Measurements from ENCODE around the gene SULT1C2.

Gene SULT1C2

DNA sequence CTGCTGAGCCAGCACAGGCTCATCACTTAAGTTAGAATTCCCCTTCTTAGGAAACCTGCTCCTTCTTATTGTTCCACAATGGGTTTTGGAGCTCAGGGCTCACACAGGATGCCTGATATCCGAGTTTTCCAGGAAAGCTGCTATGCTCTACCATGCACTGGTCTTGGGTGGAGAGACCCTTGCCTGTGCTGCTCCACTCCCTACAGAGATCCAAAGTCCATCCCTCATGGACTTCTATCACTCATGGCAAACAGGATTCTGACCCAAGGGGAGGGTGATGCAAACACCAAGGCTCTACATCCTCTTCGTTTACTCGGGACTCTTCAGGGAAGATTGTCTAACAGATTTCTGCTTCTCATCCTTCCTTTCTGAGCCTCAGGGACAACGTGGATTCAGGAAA is 5.2 kb downstream of the SULT1C2 start:
- Mint-ChIP-seq H3K36me3 (ENCODE audit: low read depth) (peaks cover 56% of the 10 kb centered on the region), H3K4me3 (no peak overlapping the region), H3K9me3 (peaks cover 20% of the 10 kb centered on the region), H3K27me3 (ENCODE audit: low read depth, poor library complexity) (peaks cover 6% of the 10 kb centered on the region), H3K4me1 (peaks cover 53% of the 10 kb centered on the region), H3K27ac (no peak overlapping the region)
- TF ChIP-seq CTCF (IDR thresholded peaks at IDR 0.05) = no peak
- DNase-seq = no peak

DNA sequence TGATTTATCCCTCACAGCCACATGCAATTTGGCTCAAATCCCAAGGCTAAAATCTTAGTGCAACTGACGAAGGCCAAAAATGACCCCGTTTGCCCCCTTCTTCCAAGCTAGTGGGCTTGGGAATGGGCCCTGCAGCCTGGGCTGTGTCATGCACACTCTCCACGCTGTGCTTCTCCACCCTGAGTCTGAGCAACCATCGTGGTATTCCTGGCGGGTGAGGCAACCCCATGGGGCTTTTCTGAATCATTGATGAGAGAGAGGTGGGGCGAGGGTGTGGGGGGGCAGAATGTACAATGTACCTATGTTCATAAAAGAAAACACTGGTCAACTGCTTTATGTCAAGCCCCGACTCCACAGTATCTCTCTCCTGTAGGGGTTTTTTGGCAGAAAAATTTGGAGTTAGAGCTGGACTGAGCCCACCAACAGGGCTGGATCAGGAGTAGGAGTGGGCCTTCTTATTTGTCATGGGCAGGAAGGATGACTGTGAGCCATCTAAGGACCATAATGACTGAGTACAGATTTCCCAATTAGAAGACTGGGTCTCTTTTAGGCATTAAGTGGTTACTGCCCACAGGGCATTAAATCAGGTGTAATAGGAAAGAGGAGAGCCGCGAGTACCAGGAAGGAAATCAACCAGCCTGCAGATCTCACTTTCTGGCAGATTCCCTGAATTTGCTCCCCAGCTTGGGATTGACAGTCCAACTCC is 8.9 kb downstream of the SULT1C2 start:
- DNase-seq = no peak
- Mint-ChIP-seq H3K27ac (no peak overlapping the region), H3K9me3 (peaks cover 18% of the 10 kb centered on the region), H3K4me1 (peaks cover 43% of the 10 kb centered on the region), H3K27me3 (ENCODE audit: low read depth, poor library complexity) (peaks cover 3% of the 10 kb centered on the region), H3K4me3 (no peak overlapping the region), H3K36me3 (ENCODE audit: low read depth) (peaks cover 61% of the 10 kb centered on the region)
- no peak for TF ChIP-seq CTCF (IDR thresholded peaks at IDR 0.05)

DNA sequence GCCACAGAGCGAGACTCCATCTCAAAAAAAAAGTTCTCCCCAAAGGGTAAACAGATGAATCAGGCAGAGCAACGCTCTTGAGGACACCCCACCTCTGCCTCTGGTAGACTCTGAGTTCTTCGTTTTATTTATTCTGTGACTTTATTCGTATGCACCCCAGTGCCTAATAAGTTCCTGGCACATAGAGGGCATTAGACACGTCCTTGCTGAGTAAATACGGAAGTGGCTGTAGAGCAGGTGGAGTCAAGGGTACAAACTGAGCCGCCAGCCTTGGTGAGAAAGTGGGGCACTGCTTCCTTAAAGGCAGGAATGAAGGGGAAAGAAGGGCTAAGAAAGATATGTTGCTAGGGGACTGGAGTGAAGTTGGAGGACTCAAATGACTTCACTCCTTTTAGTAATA is 12.9 kb downstream of the SULT1C2 start:
- H3K9me3 Mint-ChIP-seq = peaks cover 18% of the 10 kb centered on the region
- no peak for DNase-seq
- TF ChIP-seq CTCF (IDR thresholded peaks at IDR 0.05) = no peak
- peaks cover 6% of the 10 kb centered on the region for H3K27me3 Mint-ChIP-seq (ENCODE audit: low read depth, poor library complexity)
- H3K27ac Mint-ChIP-seq = no peak overlapping the region
- no peak overlapping the region for H3K4me3 Mint-ChIP-seq
- H3K4me1 Mint-ChIP-seq = peaks cover 51% of the 10 kb centered on the region
- peaks cover 52% of the 10 kb centered on the region for H3K36me3 Mint-ChIP-seq (ENCODE audit: low read depth)

DNA sequence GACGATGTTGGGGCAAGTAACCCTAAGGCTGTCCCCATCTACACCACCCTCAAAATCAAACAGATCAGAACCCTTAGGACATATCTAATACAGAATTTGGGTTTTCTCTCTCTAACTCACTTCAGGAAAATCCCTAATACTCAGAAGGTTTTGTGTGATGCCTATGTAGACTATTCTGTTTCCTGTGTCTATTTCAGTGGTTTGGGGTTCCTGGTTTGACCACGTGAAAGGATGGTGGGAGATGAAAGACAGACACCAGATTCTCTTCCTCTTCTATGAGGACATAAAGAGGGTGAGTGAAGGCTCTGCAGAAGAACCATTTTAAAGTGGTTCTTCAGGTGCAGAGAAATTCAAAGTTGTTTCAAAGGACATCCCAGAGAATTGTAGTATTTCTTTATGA is 16.3 kb downstream of the SULT1C2 start:
- H3K9me3 Mint-ChIP-seq = peaks cover 5% of the 10 kb centered on the region
- peaks cover 54% of the 10 kb centered on the region for H3K36me3 Mint-ChIP-seq (ENCODE audit: low read depth)
- H3K27me3 Mint-ChIP-seq (ENCODE audit: low read depth, poor library complexity) = peaks cover 10% of the 10 kb centered on the region

GRCh38 chr2:108305901-108306300 is 17.2 kb downstream of the SULT1C2 start:
- H3K9me3 Mint-ChIP-seq = peaks cover 11% of the 10 kb centered on the region
- no peak for TF ChIP-seq CTCF (IDR thresholded peaks at IDR 0.05)
- H3K4me1 Mint-ChIP-seq = peaks cover 35% of the 10 kb centered on the region
- DNase-seq = no peak
- H3K4me3 Mint-ChIP-seq = no peak overlapping the region
- peaks cover 10% of the 10 kb centered on the region for H3K27me3 Mint-ChIP-seq (ENCODE audit: low read depth, poor library complexity)
- peak overlapping the region; percentile 18 for H3K27ac Mint-ChIP-seq
- peaks cover 58% of the 10 kb centered on the region for H3K36me3 Mint-ChIP-seq (ENCODE audit: low read depth)

More for the DNA sequence above, 16.3 kb downstream of the SULT1C2 start:
- H3K4me3 Mint-ChIP-seq = no peak overlapping the region
- TF ChIP-seq CTCF (IDR thresholded peaks at IDR 0.05) = no peak
- H3K27ac Mint-ChIP-seq = no peak overlapping the region
- H3K4me1 Mint-ChIP-seq = peaks cover 37% of the 10 kb centered on the region
- DNase-seq = no peak

GRCh38 chr2:108309903-108310302 is 21.2 kb downstream of the SULT1C2 start:
- Mint-ChIP-seq H3K27me3 (ENCODE audit: low read depth, poor library complexity) (peaks cover 7% of the 10 kb centered on the region), H3K27ac (no peak overlapping the region), H3K9me3 (peaks cover 40% of the 10 kb centered on the region), H3K4me3 (no peak overlapping the region), H3K36me3 (ENCODE audit: low read depth) (peaks cover 53% of the 10 kb centered on the region), H3K4me1 (peaks cover 28% of the 10 kb centered on the region)
- TF ChIP-seq CTCF (IDR thresholded peaks at IDR 0.05) = no peak
- DNase-seq = no peak

Measured in nephron progenitor cell (in vitro differentiated cells).